Sigmoid colon (tissue), 7 donors: Measurements from ENCODE around the gene CST11. TPM values are rescaled to one million over a fixed set of nuclear protein-coding genes. Genes with fewer than 3 reads are reported as not detected.

Experiments
- DNase-seq: peaks from one replicate; pipeline ENCODE4 v3.0.0-alpha.2; 2019
- H3K27ac ChIP-seq, 4 donors: fragments of 200-600 bp; sonication (generic); one replicate each; pipeline ENCODE4 v1.5.1; 2016 to 2019; ENCODE audit warnings: mild to moderate bottlenecking in 1 of 4
- H3K27me3 ChIP-seq, 3 donors: fragments of 200-600 bp; sonication (generic); one replicate each; pipeline ENCODE4 v1.5.1; 2019; ENCODE audit warnings: mild to moderate bottlenecking in 1 of 3
- H3K36me3 ChIP-seq, 4 donors: fragments of 200-600 bp; sonication (generic); one replicate each; pipeline ENCODE4 v1.5.1; 2016 to 2019
- H3K4me1 ChIP-seq, 4 donors: fragments of 200-600 bp; sonication (generic); one replicate each; pipeline ENCODE4 v1.5.1; 2017 to 2019
- H3K4me3 ChIP-seq, 4 donors: fragments of 200-600 bp; sonication (generic); one replicate each; pipeline ENCODE4 v1.5.1; 2017 to 2019; ENCODE audit warnings: mild to moderate bottlenecking in 2 of 4, moderate library complexity in 1 of 4
- H3K9me3 ChIP-seq, 4 donors: fragments of 200-600 bp in 3 of 4; sonication (generic) in 3 of 4; one replicate each; pipeline versions ENCODE4 v1.5.1 to v1.6.1; 2013 to 2019
- EP300 ChIP-seq, 4 donors: sonication (generic); formaldehyde crosslinking; IDR thresholded peaks; one replicate each; pipeline ENCODE4 v1.6.1; 2017; ENCODE audit warnings: antibody characterized with exemption in 4 of 4
- POLR2A ChIP-seq, 2 donors: fragments of 450-650 bp; IDR thresholded peaks; one replicate each; pipeline ENCODE4 v1.6.1; 2016; ENCODE audit warnings: antibody characterized with exemption in 2 of 2, mild to moderate bottlenecking in 2 of 2, moderate library complexity in 2 of 2
- POLR2AphosphoS5 ChIP-seq, 4 donors: sonication (generic); formaldehyde crosslinking; IDR thresholded peaks; one replicate each; pipeline ENCODE4 v1.6.1; 2017; ENCODE audit warnings: antibody characterized with exemption in 4 of 4
- whole genome bisulfite sequencing, 2 donors: extraction: QIAGEN DNeasy Blood & Tissue Kit; methylation state at CpG; one replicate each; pipeline ENCODE4 v1.1.7; 2013; 5-methylcytosine and 5-hydroxymethylcytosine counted together
- intact Hi-C: fragments of 100-400 bp; cut with DNase I; formaldehyde crosslinking; loops from one replicate; pipeline ENCODE4 v1.15.1; 2023
- polyA plus RNA-seq, 3 donors: library from polyadenylated mRNA; stranded (reverse); fragments of 200-250 nt; gene quantifications; one replicate each; pipeline ENCODE4 v1.2.3, GENCODE V29; 2013
- total RNA-seq, 4 donors: library from RNA; depleted of rRNA; stranded (reverse); fragments of >200 nt; gene quantifications; one replicate each; pipeline ENCODE4 v1.1.0, GENCODE V29; 2016
- TF ChIP-seq, protein P1 (sequence below), 4 experiments: fragments of 450-650 bp in 3 of 4; fragments of 200-600 bp in 1 of 4; IDR thresholded peaks; one replicate each; pipeline ENCODE4 v1.5.1; 2016 to 2019; ENCODE audit warnings: antibody characterized with exemption in 4 of 4, mild to moderate bottlenecking in 3 of 4, moderate library complexity in 2 of 4
- donor health status: healthy with polysubstance abuse.
- donor health status: Bipolar disorder and iron deficiency.
- donor health status: healthy.

The CST11 gene, protein sequence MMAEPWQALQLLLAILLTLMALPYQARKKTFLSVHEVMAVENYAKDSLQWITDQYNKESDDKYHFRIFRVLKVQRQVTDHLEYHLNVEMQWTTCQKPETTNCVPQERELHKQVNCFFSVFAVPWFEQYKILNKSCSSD
- total RNA-seq: not detected
- polyA plus RNA-seq: not detected

DNA sequence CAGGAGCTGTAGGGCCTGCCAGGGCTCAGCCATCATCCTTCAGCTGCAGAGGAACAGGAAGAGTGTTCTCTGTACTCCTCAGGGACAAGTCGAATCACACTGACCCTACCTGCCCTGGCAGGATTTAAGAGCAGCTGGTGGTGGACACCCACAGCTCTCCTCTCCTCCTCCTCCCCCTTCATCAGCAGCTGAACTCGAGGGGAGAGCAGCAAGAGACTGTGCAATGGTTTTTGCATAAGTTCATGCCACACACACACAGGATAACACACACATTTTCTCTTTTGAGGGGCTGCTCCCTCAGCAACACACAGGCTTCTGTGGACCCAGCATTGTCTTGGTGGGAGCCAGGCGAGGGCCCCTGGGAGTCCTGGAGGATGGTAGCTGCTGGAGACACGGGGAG is at the start of gene CST11:
TSS of gene CST11 (minus strand) at position 101 of the 400 bp plus-strand sequence. CDS start at position 36, 65 bp downstream.
- H3K4me3 ChIP-seq: no peak within 1 kb of the TSS
- no peak for DNase-seq
- 53 to 63% methylated on average over 4 of the region's 4 CpGs for WGBS, 2 donors
- TF ChIP-seq POLR2AphosphoS5 (IDR thresholded peaks at IDR 0.05) (no peak), EP300 (IDR thresholded peaks at IDR 0.05) (no peak), POLR2A (IDR thresholded peaks at IDR 0.05) (no peak)
- TF ChIP-seq, protein P1, sequence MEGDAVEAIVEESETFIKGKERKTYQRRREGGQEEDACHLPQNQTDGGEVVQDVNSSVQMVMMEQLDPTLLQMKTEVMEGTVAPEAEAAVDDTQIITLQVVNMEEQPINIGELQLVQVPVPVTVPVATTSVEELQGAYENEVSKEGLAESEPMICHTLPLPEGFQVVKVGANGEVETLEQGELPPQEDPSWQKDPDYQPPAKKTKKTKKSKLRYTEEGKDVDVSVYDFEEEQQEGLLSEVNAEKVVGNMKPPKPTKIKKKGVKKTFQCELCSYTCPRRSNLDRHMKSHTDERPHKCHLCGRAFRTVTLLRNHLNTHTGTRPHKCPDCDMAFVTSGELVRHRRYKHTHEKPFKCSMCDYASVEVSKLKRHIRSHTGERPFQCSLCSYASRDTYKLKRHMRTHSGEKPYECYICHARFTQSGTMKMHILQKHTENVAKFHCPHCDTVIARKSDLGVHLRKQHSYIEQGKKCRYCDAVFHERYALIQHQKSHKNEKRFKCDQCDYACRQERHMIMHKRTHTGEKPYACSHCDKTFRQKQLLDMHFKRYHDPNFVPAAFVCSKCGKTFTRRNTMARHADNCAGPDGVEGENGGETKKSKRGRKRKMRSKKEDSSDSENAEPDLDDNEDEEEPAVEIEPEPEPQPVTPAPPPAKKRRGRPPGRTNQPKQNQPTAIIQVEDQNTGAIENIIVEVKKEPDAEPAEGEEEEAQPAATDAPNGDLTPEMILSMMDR (IDR thresholded peaks at IDR 0.05): no peak
- H3K4me1 ChIP-seq: peaks cover 0 to 22% (median 11%) of the 10 kb centered on the region in 4 donors
- no peaks in the 10 kb centered on the region for H3K9me3 ChIP-seq
- no peaks in the 10 kb centered on the region for H3K36me3 ChIP-seq
- H3K27ac ChIP-seq: peak within 1 kb of the TSS in 2 of 4 donors; percentile 40 to 68
- intact Hi-C loops: no loop called here
- H3K27me3 ChIP-seq: no peaks in the 10 kb centered on the region

DNA sequence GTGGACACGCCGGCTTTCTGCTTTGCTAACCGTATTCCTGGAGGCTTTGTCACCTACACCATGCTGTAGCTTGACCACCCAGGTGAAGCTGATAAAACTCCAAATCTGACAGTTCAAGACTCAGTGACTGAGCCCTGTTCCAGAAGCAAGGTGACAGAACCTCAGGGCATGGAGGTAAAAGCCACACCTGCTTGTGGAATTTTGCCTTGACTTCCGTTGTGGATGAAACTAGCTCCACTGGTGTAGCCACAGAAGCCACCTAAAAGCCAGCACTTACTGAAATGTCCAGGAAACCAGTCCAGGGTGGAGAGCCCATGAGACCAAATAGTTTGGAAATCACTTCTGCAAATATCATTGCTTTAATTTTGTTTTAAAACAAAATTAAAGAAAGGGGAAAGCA is 49.2 kb upstream of the CST11 start:
- WGBS, 2 donors: 81 to 85% methylated on average over 4 of the region's 4 CpGs
- Histone ChIP-seq H3K9me3 (no peaks in the 10 kb centered on the region), H3K36me3 (no peaks in the 10 kb centered on the region), H3K4me3 (no peak overlapping the region), H3K27ac (no peak overlapping the region), H3K27me3 (peaks cover 0 to 12% (median 0%) of the 10 kb centered on the region in 3 donors), H3K4me1 (no peaks in the 10 kb centered on the region)
- TF ChIP-seq EP300 (IDR thresholded peaks at IDR 0.05) (no peak), POLR2A (IDR thresholded peaks at IDR 0.05) (no peak), POLR2AphosphoS5 (IDR thresholded peaks at IDR 0.05) (no peak)
- TF ChIP-seq, protein P1 (IDR thresholded peaks at IDR 0.05): no peak
- intact Hi-C loops: no loop called here
- DNase-seq: no peak

- Histone ChIP-seq H3K27ac (no peak overlapping the region), H3K36me3 (no peaks in the 10 kb centered on the region), H3K4me1 (no peaks in the 10 kb centered on the region), H3K9me3 (no peaks in the 10 kb centered on the region), H3K4me3 (no peak overlapping the region), H3K27me3 (peaks cover 0 to 12% (median 0%) of the 10 kb centered on the region in 3 donors)
- WGBS, 2 donors: 71 to 73% methylated on average over 1 of the region's 1 CpG
- intact Hi-C loops: no loop called here
- TF ChIP-seq EP300 (IDR thresholded peaks at IDR 0.05): no peak
- no peak for TF ChIP-seq POLR2A (IDR thresholded peaks at IDR 0.05)
- no peak for DNase-seq
Observed at GRCh38 chr20:23497536-23497935, 44.9 kb upstream of the CST11 start.

- Histone ChIP-seq H3K4me1 (no peaks in the 10 kb centered on the region), H3K36me3 (no peaks in the 10 kb centered on the region), H3K4me3 (no peak overlapping the region), H3K27ac (no peak overlapping the region), H3K27me3 (no peaks in the 10 kb centered on the region), H3K9me3 (no peaks in the 10 kb centered on the region)
- TF ChIP-seq, protein P1 (IDR thresholded peaks at IDR 0.05): no peak
- no peak for TF ChIP-seq POLR2AphosphoS5 (IDR thresholded peaks at IDR 0.05)
- TF ChIP-seq POLR2A (IDR thresholded peaks at IDR 0.05): no peak
- TF ChIP-seq EP300 (IDR thresholded peaks at IDR 0.05): no peak
- intact Hi-C loops: no loop called here
- 62 to 86% methylated on average over 3 of the region's 3 CpGs for WGBS, 2 donors
- DNase-seq: no peak
Observed at GRCh38 chr20:23493172-23493772, 40.6 kb upstream of the CST11 start.

- DNase-seq: no peak
- intact Hi-C loops: no loop called here
- no peak overlapping the region for H3K4me3 ChIP-seq
- no peaks in the 10 kb centered on the region for H3K36me3 ChIP-seq
- no peaks in the 10 kb centered on the region for H3K4me1 ChIP-seq
- H3K9me3 ChIP-seq: no peaks in the 10 kb centered on the region
- H3K27me3 ChIP-seq: no peaks in the 10 kb centered on the region
- no peak overlapping the region for H3K27ac ChIP-seq
- TF ChIP-seq POLR2A (IDR thresholded peaks at IDR 0.05): no peak
- TF ChIP-seq POLR2AphosphoS5 (IDR thresholded peaks at IDR 0.05): no peak
- no peak for TF ChIP-seq EP300 (IDR thresholded peaks at IDR 0.05)
- TF ChIP-seq, protein P1 (IDR thresholded peaks at IDR 0.05): no peak
Observed at GRCh38 chr20:23492292-23492691, 39.6 kb upstream of the CST11 start.
